Left renal pelvis (tissue), 4 donors: ENCODE measurements around the gene BUD13. TPM values are rescaled to one million over a fixed set of nuclear protein-coding genes. Genes with fewer than 3 reads are reported as not detected.
A peak's percentile ranks its signal among the peaks of the same experiment; 100 is the strongest.
"Not testable (repeated sequence)": the region's sequence is repeated elsewhere in the genome, so short reads cannot be mapped to it uniquely, and the experiment has no call there.

ENCODE experiments used
- DNase-seq, 4 donors: peaks; one replicate each; pipeline ENCODE4 v3.0.0-alpha.2; 2013; ENCODE audit warnings: low read depth in 4 of 4, low spot score in 3 of 4
- polyA plus RNA-seq, 4 donors: library from polyadenylated mRNA; unstranded; fragments of 120-200 nt; gene quantifications; one replicate each; pipeline ENCODE4 v1.2.1, GENCODE V29; 2013; ENCODE audit not compliant: insufficient read length in 4 of 4

Gene BUD13
- polyA plus RNA-seq, 4 donors, result 30.6 to 38.9 (median 34.4) TPM

DNA sequence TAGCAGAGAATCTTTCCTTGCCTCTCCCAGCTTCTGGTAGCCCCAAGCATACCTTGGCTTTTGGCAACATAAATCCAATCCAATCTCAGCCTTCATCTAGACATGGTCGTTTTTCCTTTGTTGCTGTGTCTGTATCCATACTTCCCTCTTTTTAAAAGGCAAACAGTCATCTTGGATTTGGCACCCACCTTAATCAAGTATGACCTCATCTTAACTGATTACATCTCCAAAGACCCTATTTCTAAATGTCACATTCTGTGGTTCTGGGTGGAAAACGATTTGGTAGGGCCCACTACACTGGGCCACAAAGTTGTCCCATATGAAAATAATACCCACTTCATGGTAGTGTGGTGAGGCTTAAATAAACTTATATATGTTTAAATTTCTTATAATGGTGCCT lies 852 bp downstream of the BUD13 start:
- DNase-seq, result no peak

DNA sequence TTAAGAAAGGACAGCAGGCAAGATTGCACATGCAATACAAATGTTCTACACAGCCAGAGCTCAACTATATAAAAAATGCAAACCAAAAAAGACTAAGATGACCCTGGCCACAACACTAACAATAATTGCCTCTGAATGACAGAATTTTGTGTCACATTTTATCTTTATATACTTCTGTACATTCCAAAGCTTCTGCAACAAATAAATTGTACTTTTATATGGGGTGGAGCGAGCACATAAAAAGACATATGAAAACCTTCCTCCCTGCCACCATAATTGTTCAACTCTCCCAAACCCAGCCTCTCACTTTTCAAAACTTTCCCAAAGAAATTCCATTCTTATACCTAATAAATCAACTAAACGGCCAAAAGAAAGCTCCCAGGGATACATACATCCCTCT lies 10.7 kb downstream of the BUD13 start:
- peak in 1 of 4 donors; percentile 33 for DNase-seq

DNA sequence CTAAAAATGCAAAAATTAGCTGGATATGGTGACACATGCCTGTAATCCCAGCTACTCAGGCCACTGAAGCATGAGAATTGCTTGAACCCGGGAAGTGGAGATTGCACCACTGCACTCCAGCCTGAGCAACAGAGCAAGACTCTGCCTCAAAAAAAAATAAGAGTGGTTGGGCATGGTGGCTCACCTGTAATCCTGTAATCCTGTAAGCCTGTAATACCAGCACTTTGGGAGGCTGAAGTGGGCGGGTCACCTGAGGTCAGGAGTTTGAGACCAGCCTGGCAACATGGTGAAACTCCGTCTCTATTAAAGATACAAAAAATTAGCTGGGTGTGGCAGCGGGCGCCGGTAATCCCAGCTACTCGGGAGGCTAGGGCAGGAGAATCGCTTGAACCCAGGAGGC lies 16.7 kb downstream of the BUD13 start:
- not testable (repeated sequence) for DNase-seq

DNA sequence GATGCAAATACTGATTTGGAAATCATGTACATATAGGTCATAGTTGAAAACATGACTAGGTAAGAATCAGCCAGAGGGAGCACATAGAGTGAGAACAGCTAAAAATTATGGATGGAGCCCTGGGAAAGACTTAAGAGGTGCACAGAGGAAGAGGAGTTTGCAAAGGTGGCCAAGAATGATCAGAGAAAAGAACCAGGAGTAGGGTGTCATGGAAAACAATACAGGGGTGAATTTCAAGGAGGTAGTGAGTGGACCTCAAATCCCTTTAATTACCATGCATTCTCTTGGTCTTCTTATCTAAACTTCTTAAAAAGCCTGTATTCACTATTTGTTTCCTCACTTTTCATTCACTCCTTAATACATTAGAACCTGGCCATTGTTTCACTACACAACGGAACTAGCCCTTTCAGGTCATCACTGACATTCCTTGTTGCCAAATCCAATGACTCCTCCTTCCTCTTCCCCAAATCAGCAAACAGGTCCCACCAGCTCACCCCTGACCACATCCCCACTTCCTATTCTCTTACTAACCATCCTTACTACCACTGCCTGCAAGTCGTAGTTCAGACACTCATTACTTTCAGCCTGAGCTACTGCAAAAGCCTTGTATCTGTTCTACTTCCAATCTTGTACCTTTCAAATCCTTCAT lies 22.6 kb downstream of the BUD13 start:
- no peak for DNase-seq

DNA sequence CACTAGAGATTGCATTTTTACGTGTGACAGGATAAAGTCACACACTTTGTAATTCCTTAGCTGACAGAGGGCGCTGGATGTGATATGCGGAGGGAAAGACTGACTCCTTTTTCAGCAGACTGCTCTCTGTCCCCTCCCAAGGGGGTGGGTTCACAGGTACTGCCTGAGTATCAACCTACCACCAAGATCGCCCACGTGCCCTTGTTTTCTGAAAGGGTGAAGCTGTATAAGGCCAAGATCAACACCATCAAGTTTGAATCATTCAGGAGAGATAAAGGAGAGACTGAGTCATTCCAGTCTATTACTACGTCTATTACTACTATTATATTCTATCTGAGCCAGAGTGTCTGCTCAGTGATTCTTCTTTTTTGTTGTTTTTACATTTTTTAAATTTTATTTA lies 30.7 kb downstream of the BUD13 start:
- DNase-seq, result no peak

DNA sequence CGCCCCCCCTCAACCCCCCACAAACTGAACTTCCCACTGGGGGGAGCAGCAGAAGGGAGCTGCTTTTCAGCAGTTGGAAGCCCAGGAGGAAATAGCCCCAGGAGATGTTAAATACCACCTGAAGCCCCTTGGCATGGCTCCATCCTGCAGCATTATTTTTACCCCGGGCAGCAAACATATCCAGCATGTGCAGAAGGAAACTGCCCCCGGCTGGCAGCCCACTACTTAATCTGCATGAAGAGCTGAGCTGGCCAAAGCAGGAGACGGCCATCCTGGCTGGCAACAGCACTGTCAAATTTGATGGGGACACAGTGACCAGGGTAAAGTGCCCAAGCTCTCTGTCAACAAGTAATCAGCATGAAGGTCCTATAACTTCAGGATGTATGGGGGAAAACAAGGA lies 32.0 kb downstream of the BUD13 start:
- DNase-seq, result no peak

DNA sequence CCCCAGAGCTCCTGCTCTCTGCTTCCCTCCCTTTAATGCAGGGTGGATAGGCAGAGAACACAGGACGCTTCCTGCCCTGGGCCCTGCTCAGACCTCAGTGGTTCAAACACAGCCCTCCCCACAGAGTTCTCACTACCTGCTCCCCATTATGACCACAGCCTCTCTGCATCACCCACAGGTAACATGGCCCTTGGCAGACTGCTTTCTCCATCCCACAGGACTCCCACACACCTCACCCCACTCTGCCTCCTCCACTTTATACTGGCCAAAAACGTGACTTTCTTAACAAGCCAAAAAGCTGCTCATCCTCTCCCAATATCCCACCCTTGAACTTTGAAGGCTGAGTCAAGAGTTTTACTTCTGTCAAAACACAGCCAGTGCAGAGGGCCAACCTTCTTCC lies 33.8 kb downstream of the BUD13 start:
- no peak for DNase-seq

DNA sequence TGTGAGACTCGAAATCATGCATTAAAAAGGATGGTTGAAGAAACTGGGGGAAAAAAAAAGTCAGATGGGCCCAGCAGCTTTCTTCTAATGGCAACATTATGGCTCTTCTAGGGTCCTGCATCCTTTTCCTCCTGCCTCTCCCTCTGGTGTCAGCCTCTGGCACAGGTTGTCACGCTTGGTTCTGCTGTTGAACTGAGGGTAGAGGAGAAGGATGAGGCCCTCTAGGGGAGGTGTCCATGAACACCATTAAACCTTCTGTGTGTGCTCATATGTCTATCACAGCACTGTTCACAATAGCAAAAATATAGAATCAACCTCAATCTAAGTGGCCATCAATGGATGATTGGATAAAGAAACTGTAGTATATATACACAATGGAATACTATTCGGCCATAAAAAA lies 36.0 kb downstream of the BUD13 start:
- DNase-seq, result no peak

DNA sequence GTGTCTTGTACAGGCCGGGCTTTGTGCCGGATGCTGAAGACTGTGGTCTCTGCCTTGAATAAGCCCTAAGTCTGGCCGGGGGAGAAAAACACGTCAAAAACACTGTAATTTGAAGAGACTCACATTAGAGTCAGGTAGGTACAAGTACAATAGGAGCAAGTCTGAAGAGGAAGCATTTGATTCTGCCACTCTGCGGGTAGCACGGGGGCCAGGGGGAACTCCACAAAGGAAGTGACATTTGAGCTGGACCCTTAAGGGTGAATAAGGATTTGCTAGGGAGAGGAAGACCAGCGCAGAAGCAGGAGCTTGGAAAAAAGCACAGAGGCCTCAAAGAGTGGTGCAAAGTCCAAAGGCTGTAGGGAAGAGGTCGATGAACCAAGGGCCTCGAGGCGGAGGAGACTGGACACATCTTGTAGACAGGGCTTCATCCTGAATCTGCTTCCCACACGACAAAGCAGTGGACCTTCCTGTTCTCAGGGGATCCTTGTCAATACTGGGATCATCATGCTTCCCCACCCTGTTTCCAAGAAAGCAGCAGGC lies 38.7 kb downstream of the BUD13 start:
- DNase-seq, result no peak

DNA sequence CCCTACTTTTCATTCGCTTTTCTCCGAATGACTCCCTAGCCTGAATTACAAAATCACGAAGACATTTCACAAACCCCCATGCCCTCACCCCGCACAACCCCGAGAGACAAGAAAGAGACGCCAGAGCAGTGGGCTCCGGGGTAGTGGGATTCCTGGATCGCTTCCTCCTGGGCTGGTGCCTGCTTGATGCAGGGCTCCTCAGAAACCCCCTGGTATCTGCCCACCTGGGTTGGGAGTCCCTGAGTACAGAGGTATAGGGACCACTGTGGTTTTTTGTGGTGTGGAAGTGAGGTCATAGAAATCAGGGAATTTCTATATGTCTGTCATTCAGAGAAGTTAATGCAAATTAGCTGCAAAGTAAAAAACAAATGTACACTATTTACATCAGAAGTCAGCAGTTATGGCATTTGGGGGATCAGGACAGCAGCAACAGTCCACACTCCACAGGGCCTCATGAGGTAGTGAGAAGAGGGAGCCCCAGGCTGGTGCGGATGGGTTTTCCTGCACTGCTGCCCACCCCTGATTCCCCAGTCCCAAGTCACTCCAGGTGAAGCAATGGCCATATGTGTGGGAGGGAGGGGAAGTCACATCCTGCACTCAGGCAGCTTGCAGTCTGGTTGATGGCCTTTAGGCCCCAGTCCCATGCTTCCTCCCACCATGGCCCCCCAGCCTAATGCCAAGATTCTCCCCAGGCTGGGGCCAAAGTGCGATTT lies 39.6 kb downstream of the BUD13 start:
- no peak for DNase-seq

DNA sequence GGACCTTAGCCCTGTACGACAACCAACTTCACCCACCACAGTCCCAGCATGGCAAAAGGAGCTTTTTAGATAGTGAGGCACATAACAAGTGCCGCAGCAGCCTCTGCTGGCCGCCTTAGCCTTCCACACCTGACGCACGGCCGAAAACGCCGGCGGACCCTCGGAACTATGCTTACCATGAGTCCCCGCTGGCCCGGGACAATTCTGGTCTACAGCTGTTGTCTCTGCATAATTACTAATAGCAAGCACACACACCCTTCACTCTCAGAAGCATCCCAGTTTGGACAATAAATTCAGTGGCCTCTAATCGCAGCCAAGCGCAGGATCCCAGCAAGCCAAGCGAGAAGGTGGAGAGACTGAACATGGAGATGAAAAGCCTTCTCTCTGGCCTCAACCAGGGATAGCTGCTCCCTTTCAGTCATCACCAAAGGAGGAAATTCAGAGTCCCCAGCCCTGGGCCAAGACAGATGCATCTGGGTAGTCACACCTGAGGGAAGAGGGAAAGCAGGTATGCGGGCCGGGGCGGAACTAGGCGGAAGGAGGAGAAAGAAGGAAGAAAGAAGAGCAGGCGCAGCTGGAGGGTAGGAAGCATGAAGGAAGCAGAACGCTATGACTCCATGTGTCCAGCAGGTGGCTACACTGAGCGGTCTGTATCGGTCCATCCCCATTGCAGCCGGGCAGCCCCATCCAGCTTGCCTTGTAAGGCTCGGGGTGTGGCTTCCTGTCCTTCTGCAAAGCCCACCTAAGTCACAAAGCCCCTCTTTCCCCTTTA lies 40.3 kb downstream of the BUD13 start:
- peak in 2 of 4 donors; percentile 44 to 58 for DNase-seq

DNA sequence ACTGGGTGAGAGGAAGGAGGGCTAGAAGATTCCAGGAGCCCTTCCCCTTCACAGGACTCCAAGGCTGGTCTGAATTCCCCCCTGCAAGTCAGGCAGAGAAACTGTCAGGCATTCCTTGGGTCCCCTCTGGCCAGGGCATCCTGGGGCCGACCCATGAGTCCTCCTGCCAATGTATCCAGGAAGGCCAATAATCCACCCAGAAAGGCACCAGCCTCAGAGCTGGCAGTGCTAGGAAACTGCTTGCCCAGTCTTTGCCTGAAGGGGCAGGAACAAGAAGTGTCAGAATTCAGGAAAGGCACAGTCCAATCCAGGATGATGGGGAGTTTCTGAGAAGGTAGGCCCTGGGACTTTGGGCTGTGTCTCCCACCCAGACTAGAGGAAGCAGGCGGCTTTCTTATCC lies 41.0 kb downstream of the BUD13 start:
- DNase-seq, result no peak

DNA sequence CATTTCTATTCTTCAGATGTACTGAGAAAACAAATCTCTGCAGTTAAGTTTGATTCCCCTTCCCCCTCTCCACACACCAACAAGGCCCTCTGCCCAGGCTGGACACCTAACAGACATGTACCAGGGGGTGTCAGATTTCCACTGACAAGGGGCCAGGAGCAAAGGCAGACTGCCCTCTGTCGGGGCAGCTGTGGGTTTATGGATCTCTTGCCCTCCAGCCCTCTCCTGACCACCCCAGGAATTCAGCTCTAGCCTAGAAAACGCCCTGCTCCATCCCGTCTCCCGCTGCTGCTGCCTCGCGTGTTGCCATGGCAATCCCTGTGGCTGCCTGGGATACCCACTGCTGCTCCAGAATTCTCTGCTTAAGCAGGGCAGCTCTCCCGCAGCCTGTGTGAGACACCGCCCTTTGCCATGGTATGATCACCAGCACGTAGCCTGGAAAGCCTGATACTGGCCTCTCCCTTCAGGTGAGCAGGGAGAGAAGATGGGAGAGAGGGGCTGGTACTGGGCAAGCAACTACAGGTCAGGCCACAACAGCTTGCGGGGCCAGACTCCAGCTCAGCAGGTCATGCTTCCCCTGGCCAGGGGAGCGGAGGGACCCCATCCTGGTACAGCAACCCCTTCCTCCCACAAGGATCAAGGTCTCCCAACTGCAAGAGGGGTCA lies 41.6 kb downstream of the BUD13 start:
- no peak for DNase-seq

DNA sequence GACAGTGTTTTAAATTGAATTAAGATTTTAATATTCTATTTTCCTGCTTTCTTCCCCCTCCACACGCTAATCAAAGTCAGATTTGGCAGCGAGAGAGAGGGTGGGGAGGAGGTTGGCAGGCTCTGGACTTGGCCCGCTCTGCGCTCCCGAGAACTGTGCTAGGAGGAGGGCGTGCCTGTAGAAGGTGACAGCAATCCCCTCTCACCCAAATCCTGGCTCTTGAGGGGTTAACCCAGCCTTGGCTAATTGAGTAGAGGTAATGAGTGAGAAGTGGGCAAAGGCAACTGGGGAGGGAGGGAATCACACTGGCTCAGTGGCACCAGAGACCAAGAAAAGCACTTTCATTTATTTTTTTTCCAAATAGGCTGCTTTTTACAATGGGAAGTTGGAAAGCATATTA lies 42.2 kb downstream of the BUD13 start:
- no peak for DNase-seq

DNA sequence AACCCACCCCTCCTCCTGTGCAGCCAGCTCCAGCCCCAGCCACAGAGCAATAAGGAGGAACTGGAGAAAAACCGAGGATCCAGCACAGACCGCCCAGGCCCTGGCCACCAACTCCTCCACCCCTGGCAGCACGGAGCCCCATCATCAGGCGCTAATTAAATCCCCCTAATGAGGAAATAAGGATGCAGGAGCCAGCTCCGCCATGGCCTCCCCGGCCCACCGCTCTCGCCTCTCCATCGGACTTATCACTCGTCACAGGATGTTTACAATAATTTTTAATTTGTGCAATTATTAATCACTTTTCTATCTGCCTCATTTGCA lies 42.6 kb downstream of the BUD13 start:
- no peak for DNase-seq

DNA sequence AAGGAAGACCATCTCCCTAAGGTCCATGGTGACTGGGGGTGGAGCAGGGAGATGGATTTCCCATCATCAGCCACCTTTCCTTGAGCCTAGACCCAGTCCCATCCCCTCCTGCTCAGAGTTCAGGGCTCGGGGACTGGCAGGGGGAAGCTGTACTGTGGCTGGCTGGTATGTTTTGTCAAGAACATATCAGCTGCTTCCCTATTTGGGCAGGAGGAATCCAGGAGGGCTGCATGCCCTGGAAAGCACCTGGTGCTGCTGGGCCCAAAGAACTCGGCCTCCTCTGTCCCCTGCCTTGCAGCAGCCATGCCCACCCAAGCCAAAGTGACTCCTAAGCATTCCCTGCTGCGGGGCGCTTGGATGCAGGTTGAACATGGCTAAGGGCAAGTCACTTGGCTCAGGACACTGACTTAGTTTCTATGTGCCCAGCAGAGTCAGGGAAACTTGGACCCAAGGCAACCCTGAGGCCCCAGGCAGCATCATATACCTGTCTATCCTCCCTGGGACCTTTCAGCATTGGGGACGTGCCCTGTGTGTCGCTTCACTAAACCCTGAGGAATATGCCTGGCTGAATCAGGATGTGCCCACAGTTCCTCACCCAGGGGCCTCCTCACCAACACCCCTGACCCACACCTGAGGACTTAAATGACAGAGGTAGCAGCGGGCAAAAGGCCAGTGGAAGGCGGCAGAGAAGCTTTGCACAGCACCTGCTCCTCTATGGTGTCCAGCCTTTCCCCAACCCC lies 43.1 kb downstream of the BUD13 start:
- DNase-seq, result no peak

DNA sequence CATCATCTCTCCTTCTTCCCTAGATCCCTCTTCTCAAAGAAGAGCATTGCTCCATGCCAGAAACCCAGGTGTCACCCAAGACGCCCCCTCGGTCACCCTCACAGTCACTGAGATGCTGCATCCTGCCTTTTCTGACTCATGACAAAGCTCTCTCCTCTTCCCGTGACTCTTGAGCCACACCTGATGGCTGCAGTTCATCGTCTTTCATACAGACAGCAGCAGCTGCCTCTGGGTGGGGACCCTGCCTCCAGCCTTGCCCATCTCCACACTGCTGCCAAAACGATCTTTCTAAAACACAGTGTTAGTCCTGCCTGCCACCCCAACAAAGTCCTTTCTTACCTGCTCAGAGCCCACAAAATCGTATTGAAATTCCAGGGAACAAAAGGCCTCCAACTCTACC lies 44.8 kb downstream of the BUD13 start:
- DNase-seq, result no peak

DNA sequence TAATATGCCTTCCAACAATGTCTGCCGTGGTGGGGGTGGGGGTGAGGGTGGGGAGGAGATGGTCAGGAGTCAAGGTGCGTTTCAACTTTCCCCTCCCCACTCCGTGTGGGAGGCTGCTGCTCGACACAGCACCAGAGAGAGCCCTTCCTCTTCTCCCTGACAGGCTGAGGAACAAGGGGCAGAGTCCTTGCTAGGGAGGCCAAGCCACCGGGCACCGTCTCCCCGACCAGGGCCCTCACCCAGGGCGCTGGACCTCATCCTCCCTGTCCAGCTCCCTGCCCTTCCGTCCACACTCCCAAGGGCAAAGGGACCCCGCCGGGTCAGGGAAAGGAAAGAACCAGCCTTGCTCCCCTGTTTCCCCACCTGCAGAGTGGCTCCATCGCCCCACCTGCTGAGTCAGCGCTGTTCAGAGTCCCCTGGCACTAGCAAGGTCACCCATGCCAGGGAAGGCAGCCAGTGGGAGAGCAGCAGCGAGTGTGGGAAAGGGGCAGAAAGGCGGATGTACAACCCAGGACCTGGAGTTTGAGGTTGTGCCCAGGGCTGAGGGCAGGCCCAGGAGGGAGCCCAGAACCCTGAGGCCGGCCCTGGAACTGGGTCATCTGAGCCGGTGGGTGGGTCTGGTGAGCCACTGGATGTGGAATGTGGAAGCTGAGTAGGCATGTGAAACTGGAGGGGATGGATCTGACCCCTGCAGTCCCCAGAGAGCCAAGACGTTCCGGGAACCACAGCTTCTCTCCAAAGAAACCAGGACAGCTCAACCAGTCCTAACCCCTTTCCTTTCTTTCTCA lies 47.2 kb downstream of the BUD13 start:
- no peak for DNase-seq

DNA sequence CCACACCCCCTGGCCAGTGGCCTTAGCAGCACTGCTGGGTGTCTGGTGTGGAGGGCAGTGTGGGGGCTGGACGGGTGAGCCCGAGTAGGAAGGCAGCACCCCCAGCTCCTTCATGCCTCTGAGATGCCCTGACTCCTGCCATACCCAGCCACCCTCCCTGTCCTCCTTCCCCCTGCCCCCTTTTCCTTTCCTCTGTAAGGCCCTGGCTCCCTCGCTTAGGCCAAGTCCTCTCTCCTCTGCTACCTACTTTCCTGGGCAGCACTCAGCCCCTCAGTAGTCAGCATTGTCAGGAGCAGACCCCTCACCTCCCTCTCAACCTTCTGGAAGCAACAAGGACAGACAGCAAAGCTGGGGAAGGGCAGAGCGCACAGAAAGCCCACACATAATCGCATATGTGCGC lies 48.0 kb downstream of the BUD13 start:
- no peak for DNase-seq

DNA sequence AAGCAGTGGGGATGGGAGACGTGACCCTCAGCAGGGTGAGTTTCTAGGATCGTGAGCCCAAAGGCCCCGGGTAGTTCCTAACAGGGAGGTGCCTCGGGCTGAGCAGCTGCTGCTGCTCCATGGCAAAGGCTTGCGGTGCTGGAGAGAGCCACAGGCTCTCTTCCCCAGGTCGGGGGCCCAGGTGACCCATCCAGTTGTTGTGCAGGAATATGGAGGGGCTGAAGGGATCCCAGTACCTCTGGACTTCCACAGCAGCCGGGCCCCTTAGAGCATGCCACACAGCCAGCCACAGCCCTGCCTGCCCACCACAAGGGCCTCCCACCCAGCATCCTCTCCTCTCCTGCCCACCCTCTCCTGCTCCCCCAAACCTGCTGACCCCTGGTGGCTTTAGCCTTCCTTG lies 49.3 kb downstream of the BUD13 start:
- no peak for DNase-seq
